ENCODE results near the gene SELENON.
"Not testable (repeated sequence)": the region's sequence is repeated elsewhere in the genome, so short reads cannot be mapped to it uniquely, and the experiment has no call there.

Gene SELENON

GRCh38 chr1:25832336-25833037 lies 32.5 kb downstream of the SELENON start:
- DNase-seq: no peak

GRCh38 chr1:25833158-25833557 lies 33.2 kb downstream of the SELENON start:
- no peak for DNase-seq

- no peak for DNase-seq
Observed at GRCh38 chr1:25834894-25835293, 34.9 kb downstream of the SELENON start.

GRCh38 chr1:25836695-25837094 lies 36.7 kb downstream of the SELENON start:
- no peak for DNase-seq

GRCh38 chr1:25837262-25837875 lies 37.4 kb downstream of the SELENON start:
- no peak for DNase-seq

- DNase-seq: not testable (repeated sequence)
Observed at GRCh38 chr1:25839808-25840207, 39.8 kb downstream of the SELENON start.

GRCh38 chr1:25843483-25843882 lies 43.5 kb downstream of the SELENON start:
- no peak for DNase-seq

GRCh38 chr1:25844536-25845337 lies 44.7 kb downstream of the SELENON start:
- no peak for DNase-seq

- DNase-seq: no peak
Observed at GRCh38 chr1:25845664-25846063, 45.7 kb downstream of the SELENON start.

GRCh38 chr1:25847929-25848328 lies 47.9 kb downstream of the SELENON start:
- DNase-seq: no peak

GRCh38 chr1:25848531-25848930 lies 48.5 kb downstream of the SELENON start:
- no peak for DNase-seq

- no peak for DNase-seq
Observed at GRCh38 chr1:25854554-25854953, 54.6 kb downstream of the SELENON start.

- no peak for DNase-seq
Observed at GRCh38 chr1:25856856-25857255, 56.9 kb downstream of the SELENON start.

GRCh38 chr1:25858494-25858893 lies 58.5 kb downstream of the SELENON start:
- no peak for DNase-seq

- DNase-seq: peak; percentile 93
Observed at GRCh38 chr1:25858906-25859789, 59.2 kb downstream of the SELENON start, which contains the start of gene AUNIP. AUNIP (minus strand) TSS chr1:25859457; CDS start chr1:25859357, 100 bp downstream.

GRCh38 chr1:25861316-25862286 lies 61.6 kb downstream of the SELENON start:
- peak; percentile 86 for DNase-seq

- no peak for DNase-seq
Observed at GRCh38 chr1:25862785-25863485, 62.9 kb downstream of the SELENON start.

- no peak for DNase-seq
Observed at GRCh38 chr1:25863486-25864262, 63.7 kb downstream of the SELENON start.

- DNase-seq: no peak
Observed at GRCh38 chr1:25864434-25864833, 64.4 kb downstream of the SELENON start.

- DNase-seq: no peak
Observed at GRCh38 chr1:25866288-25866687, 66.3 kb downstream of the SELENON start.
